HepG2 (cell line): ENCODE measurements around the gene HLA-DQA1.

ENCODE experiments used
- NFKBIZ ChIP-seq: IDR thresholded peaks from 2 replicates; pipeline ENCODE4 v1.6.1; 2018; ENCODE audit warnings: missing genetic modification reagents, missing compliant biosample characterization
- POLR2AphosphoS5 ChIP-seq: IDR thresholded peaks from 2 replicates; pipeline ENCODE4 v1.6.1; 2012; ENCODE audit warnings: low read depth, low read length
- RARA ChIP-seq: IDR thresholded peaks from 2 replicates; pipeline ENCODE4 v1.6.1; 2016; ENCODE audit warnings: missing genetic modification reagents, missing compliant biosample characterization
- ZNF33A ChIP-seq: sonication (generic); formaldehyde crosslinking; IDR thresholded peaks from 2 replicates; pipeline ENCODE4 v1.5.1; 2020; ENCODE audit warnings: missing genetic modification reagents, mild to moderate bottlenecking, moderate library complexity, borderline replicate concordance
- ZSCAN22 ChIP-seq: sonication (generic); formaldehyde crosslinking; IDR thresholded peaks from 2 replicates; pipeline ENCODE4 v1.4.0; 2020; ENCODE audit warnings: mild to moderate bottlenecking, missing genetic modification reagents
- TF ChIP-seq, protein P1 (sequence below): sonication (generic); formaldehyde crosslinking; IDR thresholded peaks from 2 replicates; pipeline ENCODE4 v1.5.0; 2020; ENCODE audit warnings: mild to moderate bottlenecking, missing genetic modification reagents, moderate library complexity
- TF ChIP-seq, protein P2 (sequence below): sonication (generic); formaldehyde crosslinking; IDR thresholded peaks from 2 replicates; pipeline ENCODE4 v1.4.0; 2020; ENCODE audit warnings: missing genetic modification reagents
- TF ChIP-seq, protein P3 (sequence below): sonication (generic); formaldehyde crosslinking; IDR thresholded peaks from 2 replicates; pipeline ENCODE4; 2020; ENCODE audit warnings: missing genetic modification reagents, mild to moderate bottlenecking, borderline replicate concordance
- TF ChIP-seq, protein P4 (sequence below), 2 experiments: sonication (generic) in 1 of 2; formaldehyde crosslinking in 1 of 2; IDR thresholded peaks; 2 replicates each; pipeline versions ENCODE4 v1.4.0 to v1.6.1; 2016 to 2020; ENCODE audit warnings: borderline replicate concordance in 1 of 2, low read depth in 1 of 2, mild to moderate bottlenecking in 1 of 2, missing genetic modification reagents in 1 of 2

DNA sequence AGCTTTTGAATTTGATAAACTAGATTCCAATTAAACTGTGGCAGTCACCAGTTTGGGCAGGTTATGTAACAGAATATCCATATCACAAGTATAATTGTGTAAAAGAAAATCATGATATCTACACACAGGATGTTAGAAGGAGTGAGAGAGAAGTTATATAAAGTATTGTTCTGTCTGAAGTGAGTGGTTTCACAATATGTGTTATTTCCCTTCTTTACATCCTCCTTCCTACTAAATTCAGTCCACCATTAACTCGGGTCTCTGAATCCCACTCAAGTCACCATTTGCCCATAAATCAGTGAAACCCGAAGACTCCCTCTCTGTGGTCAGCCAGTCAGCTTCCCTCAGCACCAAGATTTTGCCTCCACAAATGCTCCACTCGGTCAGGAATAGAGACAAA is 28.5 kb downstream of the HLA-DQA1 start:
- TF ChIP-seq RARA (CRISPR knock-in tag) (no peak), ZSCAN22 (CRISPR knock-in tag) (no peak), ZNF33A (CRISPR knock-in tag) (no peak), POLR2AphosphoS5 (no peak), NFKBIZ (CRISPR knock-in tag) (no peak)
- TF ChIP-seq, protein P1, sequence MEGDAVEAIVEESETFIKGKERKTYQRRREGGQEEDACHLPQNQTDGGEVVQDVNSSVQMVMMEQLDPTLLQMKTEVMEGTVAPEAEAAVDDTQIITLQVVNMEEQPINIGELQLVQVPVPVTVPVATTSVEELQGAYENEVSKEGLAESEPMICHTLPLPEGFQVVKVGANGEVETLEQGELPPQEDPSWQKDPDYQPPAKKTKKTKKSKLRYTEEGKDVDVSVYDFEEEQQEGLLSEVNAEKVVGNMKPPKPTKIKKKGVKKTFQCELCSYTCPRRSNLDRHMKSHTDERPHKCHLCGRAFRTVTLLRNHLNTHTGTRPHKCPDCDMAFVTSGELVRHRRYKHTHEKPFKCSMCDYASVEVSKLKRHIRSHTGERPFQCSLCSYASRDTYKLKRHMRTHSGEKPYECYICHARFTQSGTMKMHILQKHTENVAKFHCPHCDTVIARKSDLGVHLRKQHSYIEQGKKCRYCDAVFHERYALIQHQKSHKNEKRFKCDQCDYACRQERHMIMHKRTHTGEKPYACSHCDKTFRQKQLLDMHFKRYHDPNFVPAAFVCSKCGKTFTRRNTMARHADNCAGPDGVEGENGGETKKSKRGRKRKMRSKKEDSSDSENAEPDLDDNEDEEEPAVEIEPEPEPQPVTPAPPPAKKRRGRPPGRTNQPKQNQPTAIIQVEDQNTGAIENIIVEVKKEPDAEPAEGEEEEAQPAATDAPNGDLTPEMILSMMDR, result no peak
- TF ChIP-seq, protein P2, sequence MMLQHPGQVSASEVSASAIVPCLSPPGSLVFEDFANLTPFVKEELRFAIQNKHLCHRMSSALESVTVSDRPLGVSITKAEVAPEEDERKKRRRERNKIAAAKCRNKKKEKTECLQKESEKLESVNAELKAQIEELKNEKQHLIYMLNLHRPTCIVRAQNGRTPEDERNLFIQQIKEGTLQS (CRISPR knock-in tag), result no peak
- TF ChIP-seq, protein P3, sequence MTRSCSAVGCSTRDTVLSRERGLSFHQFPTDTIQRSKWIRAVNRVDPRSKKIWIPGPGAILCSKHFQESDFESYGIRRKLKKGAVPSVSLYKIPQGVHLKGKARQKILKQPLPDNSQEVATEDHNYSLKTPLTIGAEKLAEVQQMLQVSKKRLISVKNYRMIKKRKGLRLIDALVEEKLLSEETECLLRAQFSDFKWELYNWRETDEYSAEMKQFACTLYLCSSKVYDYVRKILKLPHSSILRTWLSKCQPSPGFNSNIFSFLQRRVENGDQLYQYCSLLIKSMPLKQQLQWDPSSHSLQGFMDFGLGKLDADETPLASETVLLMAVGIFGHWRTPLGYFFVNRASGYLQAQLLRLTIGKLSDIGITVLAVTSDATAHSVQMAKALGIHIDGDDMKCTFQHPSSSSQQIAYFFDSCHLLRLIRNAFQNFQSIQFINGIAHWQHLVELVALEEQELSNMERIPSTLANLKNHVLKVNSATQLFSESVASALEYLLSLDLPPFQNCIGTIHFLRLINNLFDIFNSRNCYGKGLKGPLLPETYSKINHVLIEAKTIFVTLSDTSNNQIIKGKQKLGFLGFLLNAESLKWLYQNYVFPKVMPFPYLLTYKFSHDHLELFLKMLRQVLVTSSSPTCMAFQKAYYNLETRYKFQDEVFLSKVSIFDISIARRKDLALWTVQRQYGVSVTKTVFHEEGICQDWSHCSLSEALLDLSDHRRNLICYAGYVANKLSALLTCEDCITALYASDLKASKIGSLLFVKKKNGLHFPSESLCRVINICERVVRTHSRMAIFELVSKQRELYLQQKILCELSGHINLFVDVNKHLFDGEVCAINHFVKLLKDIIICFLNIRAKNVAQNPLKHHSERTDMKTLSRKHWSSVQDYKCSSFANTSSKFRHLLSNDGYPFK (CRISPR knock-in tag), result no peak
- TF ChIP-seq, protein P4, sequence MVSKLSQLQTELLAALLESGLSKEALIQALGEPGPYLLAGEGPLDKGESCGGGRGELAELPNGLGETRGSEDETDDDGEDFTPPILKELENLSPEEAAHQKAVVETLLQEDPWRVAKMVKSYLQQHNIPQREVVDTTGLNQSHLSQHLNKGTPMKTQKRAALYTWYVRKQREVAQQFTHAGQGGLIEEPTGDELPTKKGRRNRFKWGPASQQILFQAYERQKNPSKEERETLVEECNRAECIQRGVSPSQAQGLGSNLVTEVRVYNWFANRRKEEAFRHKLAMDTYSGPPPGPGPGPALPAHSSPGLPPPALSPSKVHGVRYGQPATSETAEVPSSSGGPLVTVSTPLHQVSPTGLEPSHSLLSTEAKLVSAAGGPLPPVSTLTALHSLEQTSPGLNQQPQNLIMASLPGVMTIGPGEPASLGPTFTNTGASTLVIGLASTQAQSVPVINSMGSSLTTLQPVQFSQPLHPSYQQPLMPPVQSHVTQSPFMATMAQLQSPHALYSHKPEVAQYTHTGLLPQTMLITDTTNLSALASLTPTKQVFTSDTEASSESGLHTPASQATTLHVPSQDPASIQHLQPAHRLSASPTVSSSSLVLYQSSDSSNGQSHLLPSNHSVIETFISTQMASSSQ (IDR thresholded peaks at IDR 0.05; ENCODE audit: low read depth), result no peak
- TF ChIP-seq, protein P4 (CRISPR knock-in tag; IDR thresholded peaks at IDR 0.05; ENCODE audit: borderline replicate concordance), result no peak
